GM23248 (cell line): ENCODE results near the gene PPP1R9B.

ENCODE experiments used
- EZH2 ChIP-seq: fragments of 200-600 bp; sonication (generic); IDR thresholded peaks from 2 replicates; pipeline ENCODE4 v1.6.1; 2018; ENCODE audit warnings: antibody characterized with exemption, mild to moderate bottlenecking; ENCODE audit not compliant: insufficient read depth, poor library complexity, severe bottlenecking
- EZH2phosphoT487 ChIP-seq: fragments of 200-600 bp; sonication (generic); IDR thresholded peaks from 2 replicates; pipeline ENCODE4 v1.6.1; 2018; ENCODE audit warnings: antibody characterized with exemption, moderate library complexity, mild to moderate bottlenecking, low read depth; ENCODE audit not compliant: insufficient read depth

DNA sequence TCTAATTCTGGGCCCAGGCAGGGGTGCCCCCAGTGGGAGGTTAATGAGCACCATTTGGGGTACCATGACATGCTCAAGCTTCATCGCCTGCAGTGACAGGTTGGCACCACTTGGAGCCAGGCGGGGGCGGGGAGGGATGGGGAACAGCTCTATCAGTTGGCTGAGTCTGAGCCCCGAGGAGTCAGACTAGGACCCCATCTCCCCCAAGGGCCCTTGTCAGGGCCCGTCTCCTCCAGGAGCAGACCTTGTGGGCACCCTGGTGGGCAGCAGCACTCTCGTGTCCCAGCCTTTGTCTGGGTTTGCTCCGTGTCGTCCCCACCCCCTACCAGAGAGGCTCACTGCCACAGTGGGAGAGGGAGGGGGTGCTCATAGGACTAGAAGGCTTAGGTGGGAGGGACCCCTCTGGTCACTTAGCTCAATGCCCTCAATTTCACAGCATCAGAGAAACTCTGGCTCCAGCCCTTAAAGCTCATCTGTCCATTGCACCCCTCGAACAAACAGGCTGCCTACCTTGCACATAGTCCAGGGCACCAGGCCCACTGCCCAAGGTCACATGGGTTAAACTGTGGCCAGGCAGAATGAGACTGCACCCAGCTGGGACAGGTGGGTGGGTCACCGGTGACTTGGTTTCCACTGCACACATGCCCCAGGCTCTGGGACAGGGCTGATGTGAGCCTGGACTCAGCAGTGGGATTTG is 4.1 kb downstream of the PPP1R9B start:
- TF ChIP-seq EZH2 (no peak), EZH2phosphoT487 (no peak)
